ENCODE measurements around the gene ATP13A3. TPM values are rescaled to one million over a fixed set of nuclear protein-coding genes. Genes with fewer than 3 reads are reported as not detected.

Gene ATP13A3
- total RNA-seq, 4 donors from 2014 or later: 84.6 to 106 (median 101) TPM

DNA sequence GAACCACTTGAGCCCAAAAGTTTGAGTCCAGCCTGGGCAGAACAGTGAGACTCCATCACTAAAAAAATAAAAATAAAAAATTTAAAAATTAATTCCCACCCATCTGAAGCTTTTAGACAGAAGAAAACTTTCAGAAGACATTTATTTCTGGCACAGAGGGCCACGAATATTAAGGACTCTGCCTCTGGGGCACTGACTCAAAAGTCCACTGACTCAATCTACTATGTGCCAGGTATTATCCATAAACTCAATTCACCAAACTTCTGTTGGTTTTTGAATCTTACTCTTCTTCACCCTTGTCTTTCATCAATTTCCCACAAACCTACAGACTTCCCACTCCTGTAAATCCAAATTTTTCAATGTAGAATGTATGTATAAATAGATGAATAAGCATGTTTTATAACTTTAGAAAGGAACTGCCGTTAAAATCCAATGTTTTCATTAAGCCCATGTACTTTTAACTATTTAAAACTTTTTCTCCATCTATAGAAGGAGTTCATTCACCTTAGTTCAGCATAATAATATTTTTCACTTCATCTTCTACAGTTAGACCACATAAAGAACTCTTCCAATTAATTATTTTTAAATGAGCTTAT lies 19.9 kb downstream of the ATP13A3 start:
- Histone ChIP-seq H3K27ac (no peak overlapping the region), H3K27me3 (no peaks in the 10 kb centered on the region), H3K4me3 (no peak overlapping the region), H3K4me1 (peaks cover 0 to 53% (median 11%) of the 10 kb centered on the region in 4 donors), H3K9me3 (no peaks in the 10 kb centered on the region), H3K36me3 (no peaks in the 10 kb centered on the region)
- WGBS, 2 donors: 65 to 69% methylated on average over 2 of the region's 2 CpGs
- TF ChIP-seq EP300 (IDR thresholded peaks at IDR 0.05): no peak
- TF ChIP-seq POLR2A (IDR thresholded peaks at IDR 0.05): no peak
- TF ChIP-seq, protein P1, sequence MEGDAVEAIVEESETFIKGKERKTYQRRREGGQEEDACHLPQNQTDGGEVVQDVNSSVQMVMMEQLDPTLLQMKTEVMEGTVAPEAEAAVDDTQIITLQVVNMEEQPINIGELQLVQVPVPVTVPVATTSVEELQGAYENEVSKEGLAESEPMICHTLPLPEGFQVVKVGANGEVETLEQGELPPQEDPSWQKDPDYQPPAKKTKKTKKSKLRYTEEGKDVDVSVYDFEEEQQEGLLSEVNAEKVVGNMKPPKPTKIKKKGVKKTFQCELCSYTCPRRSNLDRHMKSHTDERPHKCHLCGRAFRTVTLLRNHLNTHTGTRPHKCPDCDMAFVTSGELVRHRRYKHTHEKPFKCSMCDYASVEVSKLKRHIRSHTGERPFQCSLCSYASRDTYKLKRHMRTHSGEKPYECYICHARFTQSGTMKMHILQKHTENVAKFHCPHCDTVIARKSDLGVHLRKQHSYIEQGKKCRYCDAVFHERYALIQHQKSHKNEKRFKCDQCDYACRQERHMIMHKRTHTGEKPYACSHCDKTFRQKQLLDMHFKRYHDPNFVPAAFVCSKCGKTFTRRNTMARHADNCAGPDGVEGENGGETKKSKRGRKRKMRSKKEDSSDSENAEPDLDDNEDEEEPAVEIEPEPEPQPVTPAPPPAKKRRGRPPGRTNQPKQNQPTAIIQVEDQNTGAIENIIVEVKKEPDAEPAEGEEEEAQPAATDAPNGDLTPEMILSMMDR (IDR thresholded peaks at IDR 0.05): no peak
- no peak for DNase-seq (ENCODE audit: low spot score in 2 of 2)

DNA sequence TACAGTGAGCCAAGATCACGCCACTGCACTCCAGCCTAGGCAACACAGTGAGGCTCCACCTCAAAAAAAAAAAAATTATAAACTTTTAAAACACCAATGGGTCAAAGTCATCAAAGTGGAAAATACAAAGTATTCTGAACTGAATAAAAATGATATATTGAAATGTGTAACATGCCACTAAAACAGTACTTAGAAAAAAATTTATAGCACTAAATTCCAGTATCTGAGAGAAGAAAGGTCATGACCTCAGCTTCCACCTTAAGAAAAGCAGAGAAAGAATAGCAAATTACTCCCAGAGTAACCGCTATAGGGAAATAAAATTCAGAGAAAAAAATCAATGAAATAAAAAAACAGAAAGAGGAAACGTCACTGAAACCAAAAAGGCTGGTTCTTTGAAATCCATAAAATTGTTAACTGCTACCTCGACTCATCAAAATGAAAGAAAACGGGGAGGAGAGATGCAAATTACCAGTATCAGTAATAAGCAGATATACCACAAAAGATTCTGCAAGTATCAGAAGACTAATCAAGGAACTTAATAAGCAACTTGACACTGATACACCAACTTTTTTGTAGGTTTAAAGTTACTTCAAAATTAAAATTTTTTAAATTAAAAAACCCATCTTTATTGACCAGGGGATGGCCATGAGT lies 20.8 kb downstream of the ATP13A3 start:
- Histone ChIP-seq H3K36me3 (no peaks in the 10 kb centered on the region), H3K27me3 (no peaks in the 10 kb centered on the region), H3K4me3 (no peak overlapping the region), H3K4me1 (peaks cover 0 to 45% (median 11%) of the 10 kb centered on the region in 4 donors), H3K27ac (no peak overlapping the region), H3K9me3 (no peaks in the 10 kb centered on the region)
- no peak for DNase-seq (ENCODE audit: low spot score in 2 of 2)
- 58 to 62% methylated on average over 5 of the region's 5 CpGs for WGBS, 2 donors
- no peak for TF ChIP-seq EP300 (IDR thresholded peaks at IDR 0.05)
- TF ChIP-seq POLR2A (IDR thresholded peaks at IDR 0.05): no peak
- TF ChIP-seq, protein P1 (IDR thresholded peaks at IDR 0.05): no peak

DNA sequence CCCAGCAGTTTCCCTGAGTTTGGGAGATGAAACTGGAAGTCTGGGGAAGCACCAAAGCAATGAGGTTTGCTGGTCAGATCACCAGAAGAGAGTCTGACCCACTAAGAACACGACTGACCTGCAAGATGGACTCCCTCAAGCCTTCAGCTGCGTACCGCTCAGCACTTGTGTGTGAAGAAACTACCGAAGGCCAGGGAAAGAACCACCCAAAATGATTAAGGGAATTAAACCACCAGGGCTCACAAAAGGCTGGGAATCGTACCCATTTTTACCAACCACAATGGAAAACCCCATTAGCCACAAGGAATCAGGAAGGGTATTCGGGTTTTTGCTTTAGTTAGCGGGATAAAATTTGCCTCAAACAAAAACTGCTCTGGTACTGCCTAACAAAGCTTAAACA lies 21.6 kb downstream of the ATP13A3 start:
- no peak overlapping the region for H3K4me3 ChIP-seq
- H3K36me3 ChIP-seq: peaks cover 0 to 5% (median 0%) of the 10 kb centered on the region in 3 donors
- no peak for DNase-seq (ENCODE audit: low spot score in 2 of 2)
- peaks cover 0 to 38% (median 10%) of the 10 kb centered on the region in 4 donors for H3K4me1 ChIP-seq
- no peaks in the 10 kb centered on the region for H3K9me3 ChIP-seq
- no peak overlapping the region for H3K27ac ChIP-seq
- 93 to 96% methylated on average over 7 of the region's 7 CpGs for WGBS, 2 donors
- H3K27me3 ChIP-seq: no peaks in the 10 kb centered on the region
- TF ChIP-seq EP300 (IDR thresholded peaks at IDR 0.05) (no peak), POLR2A (IDR thresholded peaks at IDR 0.05) (no peak)
- TF ChIP-seq, protein P1 (IDR thresholded peaks at IDR 0.05): no peak

DNA sequence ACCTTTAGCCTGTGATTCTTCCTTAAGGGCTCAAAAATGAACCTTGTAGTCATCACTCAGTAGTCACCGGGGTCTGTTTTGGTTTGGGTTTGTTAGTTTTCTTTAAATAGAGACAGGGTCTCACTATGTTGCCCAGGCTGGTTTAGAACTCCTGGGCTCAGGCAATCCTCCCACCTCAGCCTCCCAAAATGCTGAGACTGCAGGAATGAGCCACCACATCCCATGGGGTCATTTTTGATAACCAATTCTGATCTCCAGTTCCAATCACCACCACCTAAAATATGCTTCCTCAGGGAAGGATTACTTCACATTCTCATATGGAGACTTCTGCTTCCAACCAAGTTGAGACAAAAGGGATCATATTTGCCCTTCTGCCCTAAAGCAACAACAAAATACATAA lies 22.1 kb downstream of the ATP13A3 start:
- H3K36me3 ChIP-seq: peaks cover 0 to 11% (median 0%) of the 10 kb centered on the region in 3 donors
- H3K27ac ChIP-seq: no peak overlapping the region
- no peaks in the 10 kb centered on the region for H3K27me3 ChIP-seq
- H3K9me3 ChIP-seq: no peaks in the 10 kb centered on the region
- H3K4me3 ChIP-seq: no peak overlapping the region
- H3K4me1 ChIP-seq: peaks cover 0 to 33% (median 7%) of the 10 kb centered on the region in 4 donors
- 68 to 77% methylated on average over 1 of the region's 1 CpG for WGBS, 2 donors
- DNase-seq (ENCODE audit: low spot score in 2 of 2): no peak
- no peak for TF ChIP-seq POLR2A (IDR thresholded peaks at IDR 0.05)
- no peak for TF ChIP-seq EP300 (IDR thresholded peaks at IDR 0.05)
- TF ChIP-seq, protein P1 (IDR thresholded peaks at IDR 0.05): no peak

DNA sequence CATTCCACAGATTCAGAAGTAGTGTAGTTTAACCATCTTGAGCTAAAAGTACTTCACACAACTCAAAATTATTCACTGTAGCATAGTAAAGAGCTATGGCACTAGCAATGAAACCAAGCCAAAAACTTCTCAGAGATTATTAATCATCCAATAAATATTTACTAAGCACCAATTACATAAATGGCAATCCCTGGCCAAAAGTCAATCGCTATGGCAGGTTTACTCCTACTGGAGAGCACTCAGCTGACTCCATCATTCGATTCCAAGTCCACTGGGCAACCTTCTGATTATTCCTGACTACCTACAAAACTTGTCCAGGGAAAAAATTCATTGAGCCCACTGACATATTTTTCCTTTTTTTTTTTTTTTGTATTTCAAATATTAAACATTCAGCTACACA lies 23.9 kb downstream of the ATP13A3 start:
- 95 to 96% methylated on average over 2 of the region's 2 CpGs for WGBS, 2 donors
- Histone ChIP-seq H3K9me3 (no peaks in the 10 kb centered on the region), H3K36me3 (peaks cover 0 to 20% (median 0%) of the 10 kb centered on the region in 3 donors), H3K27me3 (no peaks in the 10 kb centered on the region), H3K4me3 (no peak overlapping the region), H3K27ac (no peak overlapping the region), H3K4me1 (peaks cover 0 to 21% (median 5%) of the 10 kb centered on the region in 4 donors)
- no peak for DNase-seq (ENCODE audit: low spot score in 2 of 2)
- TF ChIP-seq, protein P1 (IDR thresholded peaks at IDR 0.05): no peak
- TF ChIP-seq POLR2A (IDR thresholded peaks at IDR 0.05): no peak
